GM12865 (cell line): Measurements from ENCODE around the gene ZNF185.

Source experiments
- DNase-seq: peaks from one replicate; pipeline ENCODE4 v3.0.0; 2010; ENCODE audit warnings: low read depth
- H3K4me3 ChIP-seq: 2 replicates; pipeline ENCODE4 v1.5.1; 2011; ENCODE audit warnings: mild to moderate bottlenecking, low read depth, low read length, control low read depth
- CTCF ChIP-seq: IDR thresholded peaks from 2 replicates; pipeline ENCODE4 v1.5.1; 2011; ENCODE audit warnings: low read length, control low read depth, low read depth, inconsistent platforms; ENCODE audit not compliant: insufficient read depth; ENCODE audit errors: missing control alignments

The ZNF185 gene

DNA sequence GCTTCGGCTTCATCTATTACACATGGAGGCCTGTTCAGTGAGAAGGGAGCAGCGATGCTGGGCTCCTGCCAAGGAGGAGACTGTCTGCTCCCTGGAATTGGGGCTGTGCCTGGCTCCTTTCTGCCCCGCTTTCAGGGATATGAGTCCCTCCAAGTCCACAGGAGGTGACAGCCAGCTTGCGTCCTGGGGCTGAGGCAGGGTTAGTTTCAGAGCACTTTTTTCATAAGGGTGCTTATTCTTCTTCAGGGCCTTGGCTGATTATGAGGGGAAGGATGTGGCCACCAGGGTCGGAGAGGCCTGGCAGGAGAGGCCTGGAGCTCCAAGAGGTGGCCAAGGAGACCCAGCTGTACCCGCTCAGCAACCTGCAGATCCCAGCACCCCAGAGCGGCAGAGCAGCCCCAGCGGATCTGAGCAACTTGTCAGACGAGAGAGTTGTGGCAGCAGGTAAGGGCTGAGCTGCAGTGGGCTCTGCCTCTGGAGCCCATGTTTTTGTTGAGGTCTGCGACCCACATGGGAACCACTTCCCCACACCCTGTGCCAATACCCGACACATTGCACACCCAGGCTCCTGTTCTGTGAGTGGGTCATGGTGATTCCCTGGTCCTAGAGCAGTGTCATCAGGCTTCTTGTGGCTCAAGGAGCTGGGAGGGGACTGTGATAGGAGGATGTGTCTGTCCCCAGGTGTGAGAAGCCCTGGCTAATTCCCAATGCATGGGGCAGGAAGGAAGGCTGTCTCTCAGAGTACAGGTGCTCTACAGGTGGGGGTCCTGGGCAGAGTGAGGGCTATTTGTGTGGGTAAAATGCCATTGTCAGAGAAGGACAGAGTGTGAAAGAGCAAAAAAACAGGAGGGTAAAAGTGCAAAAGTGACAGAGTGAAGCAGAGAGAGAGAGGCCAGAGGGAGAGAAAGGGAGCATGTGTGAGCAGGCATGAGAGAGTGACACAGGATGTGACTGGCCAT, 47.4 kb downstream of the ZNF185 start:
- no peak for TF ChIP-seq CTCF

GRCh38 chrX:152946681-152947080, 48.8 kb downstream of the ZNF185 start:
- TF ChIP-seq CTCF: no peak
- DNase-seq: no peak
- H3K4me3 ChIP-seq: no peak overlapping the region

More for the DNA sequence above, 47.4 kb downstream of the ZNF185 start:
- no peak for DNase-seq
- H3K4me3 ChIP-seq: no peak overlapping the region
